Activated T-cell treated with anti-CD3 and anti-CD28 coated beads for 24 hours (primary cell): ENCODE data around the gene RBMS1.

Experiments used
- DNase-seq: peaks from one replicate; pipeline ENCODE4 v3.0.0-alpha.2; 2020; ENCODE audit warnings: low read depth

RBMS1 gene

DNA sequence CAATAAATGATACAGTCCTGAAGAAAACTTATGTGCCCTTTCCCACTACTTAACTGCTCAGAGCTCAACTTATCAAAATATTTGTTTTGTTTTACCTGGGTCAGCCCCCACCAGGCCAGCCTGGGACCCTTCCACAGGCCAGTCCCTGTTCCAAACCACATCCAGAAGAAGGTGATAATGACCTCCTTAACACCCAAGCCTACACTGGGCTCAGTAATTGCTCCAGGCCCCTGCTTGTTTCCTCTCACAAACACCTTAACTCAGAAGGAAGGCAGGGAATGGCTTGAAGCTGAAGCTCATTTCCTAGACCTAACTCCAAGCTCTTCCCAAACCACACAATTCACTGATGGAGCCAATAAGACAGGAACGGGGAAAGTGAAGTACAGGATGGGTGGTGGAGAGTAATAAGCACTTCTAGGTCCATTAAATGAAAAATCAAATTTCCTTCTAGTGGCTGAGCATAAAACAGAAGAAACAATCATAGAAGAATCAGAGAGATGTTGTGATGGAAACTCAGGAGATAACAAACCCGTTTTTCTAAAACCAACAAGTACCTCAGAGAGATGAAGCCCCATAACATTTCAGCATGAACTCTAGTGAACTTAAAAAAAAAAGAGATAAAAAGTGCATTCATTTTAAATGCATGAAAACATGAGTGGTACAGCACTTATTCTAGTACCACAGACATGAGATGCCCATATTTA is 160.1 kb downstream of the RBMS1 start:
- DNase-seq = no peak

DNA sequence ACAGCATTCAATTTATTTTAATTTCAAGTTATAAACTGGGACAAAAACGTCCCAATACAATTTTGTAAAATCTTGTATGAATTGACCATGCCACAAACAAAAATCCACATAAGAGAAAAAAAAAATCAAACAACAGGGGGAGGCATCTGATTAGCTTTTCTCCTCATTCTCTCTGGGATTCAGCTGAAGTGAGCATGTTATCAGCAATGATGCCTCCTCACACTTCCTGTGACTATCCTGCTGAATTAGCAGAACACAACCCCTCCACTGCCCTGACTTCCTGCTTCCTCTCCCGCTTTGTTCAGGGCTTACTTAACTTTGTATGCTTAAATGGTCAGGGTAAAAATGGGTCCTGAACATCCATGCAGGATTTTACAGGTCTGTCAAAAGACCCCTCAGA is 161.3 kb downstream of the RBMS1 start:
- DNase-seq = no peak

GRCh38 chr2:160331258-160332025 is 162.2 kb downstream of the RBMS1 start:
- no peak for DNase-seq

DNA sequence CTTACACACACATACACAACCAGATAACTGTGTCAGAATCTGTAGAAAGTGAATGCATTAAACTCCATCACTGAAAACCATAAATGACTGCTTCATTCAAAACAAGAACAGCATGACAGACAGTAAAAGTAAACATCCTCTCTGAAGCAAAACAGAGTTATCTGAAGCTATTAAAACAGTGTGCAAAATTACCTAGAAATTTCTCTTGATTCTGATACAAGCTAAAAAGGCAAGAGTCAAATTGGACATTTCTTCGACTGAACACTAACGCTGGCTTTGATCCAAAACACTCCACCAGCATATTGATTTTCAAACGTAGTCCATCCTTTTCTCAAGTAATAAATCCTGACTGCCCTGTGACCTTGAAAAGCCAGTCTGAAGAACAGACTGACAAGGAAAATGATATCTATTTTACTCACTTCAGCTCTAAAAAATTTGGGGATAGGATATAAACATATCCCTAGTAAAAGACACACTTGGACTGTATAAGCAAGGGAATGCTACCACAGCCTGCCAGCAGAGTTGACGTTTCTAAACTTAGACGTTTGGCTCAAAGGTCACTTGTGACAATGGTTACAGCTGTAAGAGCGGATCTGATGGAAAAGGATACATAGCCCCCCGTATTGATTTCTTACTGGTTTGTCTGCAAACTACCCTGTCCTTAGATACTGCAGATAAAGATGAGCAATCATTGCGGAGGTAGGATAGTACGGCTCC is 164.6 kb downstream of the RBMS1 start:
- no peak for DNase-seq

DNA sequence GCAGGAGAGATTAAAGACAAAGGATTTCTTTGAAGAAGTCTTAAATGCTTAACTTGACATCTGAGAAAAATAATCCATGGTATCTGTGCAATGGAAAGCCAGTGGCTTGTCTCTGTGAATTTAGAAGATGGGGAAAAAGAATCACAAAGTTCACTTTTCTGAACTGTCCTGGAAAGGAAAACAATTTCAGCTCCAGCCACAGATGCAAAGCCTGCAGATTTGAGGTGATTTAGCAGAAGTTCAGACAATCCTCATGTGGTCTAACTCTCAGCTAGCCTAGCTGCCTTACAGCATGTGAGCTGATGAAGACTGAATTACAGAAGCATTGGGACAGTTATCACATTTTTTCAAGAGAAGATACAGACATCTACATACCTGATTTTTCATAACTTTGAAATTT is 166.8 kb downstream of the RBMS1 start:
- no peak for DNase-seq

DNA sequence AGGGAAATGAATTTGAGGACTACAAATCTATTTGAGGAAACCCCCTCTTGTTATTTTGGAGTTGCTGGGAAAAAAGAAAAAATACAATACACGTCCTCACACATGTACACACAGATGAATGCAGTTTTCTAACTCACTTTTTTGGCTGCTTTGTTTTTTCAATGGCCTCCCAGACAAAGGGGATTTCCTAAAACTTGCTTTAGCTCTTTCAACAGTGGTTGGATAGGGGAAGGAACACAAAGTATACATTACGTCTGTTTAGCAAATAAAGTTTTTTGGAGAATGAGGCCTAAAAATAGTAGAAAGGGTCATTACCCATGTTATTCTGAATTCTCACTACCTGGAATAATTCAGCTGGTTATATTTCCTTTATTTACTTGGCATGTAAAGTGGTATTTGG is 168.2 kb downstream of the RBMS1 start:
- no peak for DNase-seq

DNA sequence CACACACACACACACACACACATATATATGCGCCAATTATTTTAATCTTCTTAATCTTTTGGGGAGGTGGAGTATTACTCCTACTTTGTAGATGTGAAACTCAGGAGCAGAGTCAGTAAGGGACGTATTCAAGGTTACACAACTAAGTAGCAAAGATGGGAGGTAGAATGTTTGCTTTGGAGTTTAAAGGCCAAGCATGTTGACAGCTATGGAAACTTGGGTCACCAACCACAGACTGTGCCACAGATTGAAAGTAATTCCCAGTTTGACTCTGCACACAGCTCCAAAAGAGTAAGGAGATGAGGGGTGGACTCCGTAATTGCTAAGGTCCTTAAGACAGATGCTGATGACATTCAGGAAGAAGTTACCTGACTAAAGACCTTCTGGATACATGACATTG is 168.7 kb downstream of the RBMS1 start:
- no peak for DNase-seq

- no peak for DNase-seq
Measured at GRCh38 chr2:160324161-160324800, 169.3 kb downstream of the RBMS1 start.

DNA sequence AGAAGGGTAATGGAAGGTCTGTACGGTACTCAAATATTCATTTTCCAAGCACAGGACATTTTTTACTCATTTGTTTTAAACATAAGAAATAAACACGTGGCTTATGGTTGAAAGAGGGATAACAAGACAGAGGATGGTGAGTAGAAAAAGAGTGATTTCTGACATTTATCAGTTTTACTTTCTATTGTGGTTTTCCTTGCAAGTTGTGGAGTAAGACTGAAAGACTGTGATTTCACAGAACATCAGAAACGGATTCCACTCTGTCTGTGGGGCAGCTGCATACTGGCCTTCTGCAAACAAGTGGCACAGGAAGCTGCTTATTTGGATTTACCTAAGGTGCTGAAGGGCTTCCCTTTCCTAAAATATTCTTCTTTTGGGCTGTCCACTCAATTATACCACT is 171.3 kb downstream of the RBMS1 start:
- DNase-seq = no peak

- DNase-seq = no peak
Measured at GRCh38 chr2:160321006-160321405, 172.6 kb downstream of the RBMS1 start.

GRCh38 chr2:160319700-160320099 is 173.9 kb downstream of the RBMS1 start:
- no peak for DNase-seq

- DNase-seq = no peak
Measured at GRCh38 chr2:160318218-160318617, 175.4 kb downstream of the RBMS1 start.

GRCh38 chr2:160317181-160318099 is 176.2 kb downstream of the RBMS1 start:
- DNase-seq = no peak

GRCh38 chr2:160315337-160315736 is 178.3 kb downstream of the RBMS1 start:
- DNase-seq = no peak

DNA sequence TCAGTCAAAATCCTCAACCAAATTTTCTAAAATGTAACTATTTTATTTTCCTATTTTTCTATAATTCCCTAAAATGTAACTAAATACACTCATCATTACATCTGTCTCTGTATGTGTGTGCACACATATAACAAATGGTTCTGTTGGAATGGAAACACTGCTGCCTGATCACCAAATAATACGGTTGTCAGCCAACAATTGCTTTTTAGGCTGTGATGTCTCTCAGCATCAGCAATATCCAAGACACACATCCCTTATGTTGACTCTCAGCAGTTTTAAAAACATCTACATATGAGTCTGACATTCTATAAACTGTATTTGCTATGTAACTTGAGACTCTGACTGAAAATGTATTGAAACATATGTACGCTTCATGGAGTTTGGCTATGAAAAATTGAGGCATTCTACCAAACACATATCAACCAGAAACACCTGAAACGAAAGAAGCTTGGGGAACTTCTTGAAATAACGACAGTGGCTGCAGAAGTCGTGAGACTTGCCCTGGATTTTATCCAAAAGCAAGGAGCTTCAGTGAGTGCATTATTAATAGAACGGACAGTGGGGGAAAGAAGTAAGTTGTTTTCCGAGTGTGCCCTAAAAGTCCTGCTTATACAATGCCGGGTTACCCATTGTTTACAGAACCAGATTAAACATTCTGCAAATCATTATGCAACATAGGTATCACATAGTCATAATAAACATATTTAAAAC is 183.3 kb downstream of the RBMS1 start:
- DNase-seq = no peak

- no peak for DNase-seq
Measured at GRCh38 chr2:160309585-160309984, 184.0 kb downstream of the RBMS1 start.

- DNase-seq = no peak
Measured at GRCh38 chr2:160308915-160309314, 184.7 kb downstream of the RBMS1 start.

- DNase-seq = no peak
Measured at GRCh38 chr2:160308476-160308875, 185.1 kb downstream of the RBMS1 start.

DNA sequence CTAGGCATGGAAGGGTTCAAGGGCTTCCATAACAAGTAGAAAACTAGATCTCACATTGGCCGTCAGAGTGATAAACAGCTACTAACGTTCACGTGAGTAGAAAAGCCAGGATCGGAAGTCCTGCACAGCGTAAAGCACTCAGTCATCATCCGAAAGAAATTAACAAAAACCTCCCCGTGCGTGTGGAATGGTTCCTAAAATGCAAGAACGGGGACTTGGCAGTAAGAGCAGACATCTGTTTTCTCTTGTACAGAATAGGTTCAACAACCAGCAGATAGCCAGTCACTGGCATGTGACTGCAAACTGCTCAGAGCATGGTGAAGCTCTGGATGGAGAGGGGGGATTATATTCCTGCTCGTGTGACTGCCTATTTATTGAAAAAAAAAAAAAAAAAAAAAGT is 186.6 kb downstream of the RBMS1 start:
- no peak for DNase-seq

DNA sequence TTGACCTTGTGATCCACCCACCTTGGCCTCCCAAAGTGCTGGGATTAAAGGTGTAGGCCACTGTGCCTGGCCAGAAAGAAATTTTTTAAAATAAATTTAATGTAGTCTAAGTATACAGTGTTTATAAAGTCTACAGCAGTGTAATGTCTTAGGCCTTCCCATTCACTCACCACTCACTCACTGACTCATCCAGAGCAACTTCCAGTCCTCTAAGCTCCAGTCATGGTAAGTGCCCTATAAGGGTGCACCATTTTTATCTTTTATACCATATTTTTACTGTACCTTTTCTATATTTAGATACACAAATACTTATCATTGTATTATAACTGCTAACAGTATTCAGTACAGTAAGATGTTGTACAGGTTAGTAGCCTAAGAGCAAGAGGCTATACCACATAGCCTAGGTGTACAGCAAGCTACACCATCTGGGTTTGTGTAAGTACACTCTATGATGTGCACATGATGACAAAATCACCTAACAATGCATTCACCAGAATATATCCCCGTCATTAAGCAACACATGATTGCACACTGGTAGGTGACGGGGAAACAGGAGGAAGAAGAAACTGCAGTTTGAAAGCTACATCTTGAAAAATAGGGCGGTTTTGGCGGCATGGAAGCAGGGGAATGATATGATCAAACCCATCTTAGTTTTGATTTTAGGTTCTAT is 188.4 kb downstream of the RBMS1 start:
- no peak for DNase-seq
